BLaER1 treated with 17β-estradiol and CSF1 and Interleukin-3, amounts not matched to agents 10 nM and 100 nM (cell line): Measurements from ENCODE around the gene IRF2.
"Not testable (repeated sequence)": the region's sequence is repeated elsewhere in the genome, so short reads cannot be mapped to it uniquely, and the experiment has no call there.

ENCODE experiments used
- H3K27ac ChIP-seq, 11 experiments: shearing (Covaris generic); formaldehyde crosslinking; 2 replicates each; pipeline ENCODE4 v1.8.1; 2022
- H3K27me3 ChIP-seq, 11 experiments: shearing (Covaris generic); formaldehyde crosslinking; 2 replicates each; pipeline ENCODE4 v1.8.1; 2022
- H3K36me3 ChIP-seq, 11 experiments: shearing (Covaris generic); formaldehyde crosslinking; 2 replicates each; pipeline ENCODE4 v1.8.1; 2022
- H3K4me1 ChIP-seq, 10 experiments: shearing (Covaris generic); formaldehyde crosslinking; 2 replicates each; pipeline ENCODE4 v1.8.1; 2022
- H3K4me2 ChIP-seq, 11 experiments: shearing (Covaris generic); formaldehyde crosslinking; 2 replicates each; pipeline ENCODE4 v1.8.1; 2022
- H3K4me3 ChIP-seq, 10 experiments: shearing (Covaris generic); formaldehyde crosslinking; 2 replicates each; pipeline ENCODE4 v1.8.1; 2022
- H3K9ac ChIP-seq, 11 experiments: shearing (Covaris generic); formaldehyde crosslinking; 2 replicates each; pipeline ENCODE4 v1.8.1; 2022
- H3K9me3 ChIP-seq, 11 experiments: shearing (Covaris generic); formaldehyde crosslinking; replicated peaks in 1 of 11; 2 replicates each; pipeline ENCODE4 v1.8.1; 2022
- H4K20me1 ChIP-seq, 11 experiments: shearing (Covaris generic); formaldehyde crosslinking; 2 replicates each; pipeline ENCODE4 v1.8.1; 2022
- Cebpa-rat ChIP-seq, 11 experiments: shearing (Covaris generic); IDR thresholded peaks; 2 replicates each; pipeline ENCODE4 v1.8.1; 2022

IRF2 gene

GRCh38 chr4:184346682-184347081, 127.7 kb downstream of the IRF2 start:
- peaks cover 86 to 99% (median 93%) of the 10 kb centered on the region in 10 experiments for H3K4me1 ChIP-seq
- no peaks in the 10 kb centered on the region for H4K20me1 ChIP-seq
- H3K9ac ChIP-seq, result peak overlapping the region; percentile 79 to 89 (median 86)
- peaks cover 0 to 6% (median 0%) of the 10 kb centered on the region in 11 experiments; a peak in 3 of 22 replicates for H3K9me3 ChIP-seq
- peak overlapping the region; percentile 84 to 98 (median 96) for H3K4me2 ChIP-seq
- no peaks in the 10 kb centered on the region for H3K27me3 ChIP-seq
- no peaks in the 10 kb centered on the region for H3K36me3 ChIP-seq
- TF ChIP-seq Cebpa-rat (IDR thresholded peaks at IDR 0.05), result no peak
- H3K27ac ChIP-seq, result peak overlapping the region; percentile 88 to 97 (median 95)
- H3K4me3 ChIP-seq, result peak overlapping the region in 7 of 10 experiments; percentile 4 to 66 (median 62); a peak in 9 of 20 replicates

- H3K4me1 ChIP-seq, result peaks cover 84 to 98% (median 94%) of the 10 kb centered on the region in 10 experiments
- H3K27me3 ChIP-seq, H3K9me3 ChIP-seq, H3K4me3 ChIP-seq, H4K20me1 ChIP-seq, H3K36me3 ChIP-seq: not testable (repeated sequence)
- peak overlapping the region; percentile 84 to 98 (median 96) for H3K4me2 ChIP-seq
- TF ChIP-seq Cebpa-rat (IDR thresholded peaks at IDR 0.05), result peak in 1 of 11 experiments; percentile 16; a peak in 1 of 22 replicates
- peak overlapping the region; percentile 79 to 89 (median 86) for H3K9ac ChIP-seq
- H3K27ac ChIP-seq, result peak overlapping the region; percentile 88 to 97 (median 95)
These were observed 128.1 kb downstream of the IRF2 start for GRCh38 chr4:184346273-184346672.

DNA sequence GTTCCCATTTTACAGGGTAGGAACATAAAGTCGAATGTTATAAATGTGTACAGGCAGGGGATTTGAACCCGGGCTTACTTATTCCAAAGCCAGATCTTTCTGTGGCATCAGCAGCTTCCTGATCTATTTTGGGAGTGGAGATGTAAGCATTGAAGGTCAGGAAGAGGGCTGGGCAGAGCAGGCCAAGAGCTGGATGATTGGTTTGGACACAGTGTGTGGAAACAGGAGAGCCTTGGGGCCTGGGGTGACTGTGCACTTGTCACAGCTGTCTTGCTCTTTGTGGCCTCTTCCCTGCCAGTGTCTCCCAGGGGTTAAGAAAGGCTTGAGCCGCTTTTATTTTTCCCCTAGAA, 128.8 kb downstream of the IRF2 start:
- Histone ChIP-seq H3K9ac (peak overlapping the region; percentile 79 to 89 (median 86)), H3K4me1 (peaks cover 81 to 93% (median 90%) of the 10 kb centered on the region in 10 experiments), H3K4me2 (peak overlapping the region; percentile 84 to 98 (median 96))

GRCh38 chr4:184344899-184345572, 129.3 kb downstream of the IRF2 start:
- H4K20me1 ChIP-seq, result no peaks in the 10 kb centered on the region
- no peak for TF ChIP-seq Cebpa-rat (IDR thresholded peaks at IDR 0.05)
- no peaks in the 10 kb centered on the region for H3K27me3 ChIP-seq
- H3K27ac ChIP-seq, result peak overlapping the region; percentile 88 to 97 (median 95)
- H3K4me2 ChIP-seq, result peak overlapping the region; percentile 84 to 98 (median 96)
- peaks cover 76 to 88% (median 85%) of the 10 kb centered on the region in 10 experiments for H3K4me1 ChIP-seq
- H3K36me3 ChIP-seq, result peaks cover 0 to 12% (median 0%) of the 10 kb centered on the region in 11 experiments; a peak in 3 of 22 replicates
- H3K9me3 ChIP-seq, result no peaks in the 10 kb centered on the region
- H3K4me3 ChIP-seq, result 0 out of 20 replicates have a peak overlapping the region, but pooled peaks of 2 of the 10 experiments have one; percentile 4 to 18
- peak overlapping the region; percentile 79 to 89 (median 86); a peak in 21 of 22 replicates for H3K9ac ChIP-seq

More for the DNA sequence above, 128.8 kb downstream of the IRF2 start:
- no peaks in the 10 kb centered on the region for H3K27me3 ChIP-seq
- peak overlapping the region in 4 of 10 experiments; percentile 4 to 25 (median 16); a peak in 1 of 20 replicates for H3K4me3 ChIP-seq
- peaks cover 0 to 11% (median 0%) of the 10 kb centered on the region in 11 experiments; a peak in 3 of 22 replicates for H3K36me3 ChIP-seq
- H4K20me1 ChIP-seq, result no peaks in the 10 kb centered on the region
- H3K9me3 ChIP-seq, result no peaks in the 10 kb centered on the region
- peak overlapping the region; percentile 88 to 97 (median 95) for H3K27ac ChIP-seq
- TF ChIP-seq Cebpa-rat (IDR thresholded peaks at IDR 0.05), result no peak; a peak in 2 of 22 replicates

DNA sequence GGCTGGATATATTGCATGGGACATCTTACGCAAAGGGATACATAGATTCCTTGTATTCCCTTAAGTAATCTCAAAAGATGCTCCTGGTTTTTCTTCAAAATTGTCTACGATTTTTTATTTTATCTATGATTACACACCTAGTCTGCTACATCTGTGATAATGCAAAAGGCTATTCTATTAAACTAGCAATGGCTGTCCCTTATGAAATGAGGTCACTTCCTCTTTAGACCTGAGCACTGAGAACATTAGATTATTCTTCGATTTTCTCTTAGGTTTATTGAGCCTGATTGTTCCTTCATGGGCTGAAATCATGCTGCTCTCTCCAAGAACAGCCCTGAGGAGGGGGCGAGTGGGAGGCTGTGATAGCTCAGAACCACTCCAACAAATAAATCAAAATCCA, 129.9 kb downstream of the IRF2 start:
- Histone ChIP-seq H3K9me3 (peaks cover 0 to under 1% (median 0%) of the 10 kb centered on the region in 11 experiments; a peak in 1 of 22 replicates), H3K4me3 (peak overlapping the region in 3 of 10 experiments; percentile 57 to 64 (median 63); a peak in 2 of 20 replicates), H3K27me3 (no peaks in the 10 kb centered on the region), H4K20me1 (no peaks in the 10 kb centered on the region), H3K9ac (peak overlapping the region in 10 of 11 experiments; percentile 79 to 89 (median 86); a peak in 20 of 22 replicates), H3K4me1 (peaks cover 76 to 88% (median 81%) of the 10 kb centered on the region in 10 experiments), H3K27ac (peak overlapping the region; percentile 88 to 97 (median 95); a peak in 21 of 22 replicates), H3K36me3 (peaks cover 0 to 12% (median 0%) of the 10 kb centered on the region in 11 experiments; a peak in 3 of 22 replicates), H3K4me2 (peak overlapping the region; percentile 84 to 98 (median 96))
- TF ChIP-seq Cebpa-rat (IDR thresholded peaks at IDR 0.05), result no peak

GRCh38 chr4:184343502-184344177, 130.7 kb downstream of the IRF2 start:
- Histone ChIP-seq H3K36me3 (peaks cover 0 to 17% (median 0%) of the 10 kb centered on the region in 11 experiments; a peak in 4 of 22 replicates), H3K9me3 (peaks cover 0 to 8% (median 4%) of the 10 kb centered on the region in 11 experiments; a peak in 3 of 22 replicates), H3K27me3 (no peaks in the 10 kb centered on the region), H3K4me1 (peaks cover 71 to 87% (median 78%) of the 10 kb centered on the region in 10 experiments), H3K27ac (peak overlapping the region; percentile 41 to 97 (median 95); a peak in 21 of 22 replicates), H3K9ac (peak overlapping the region; percentile 77 to 89 (median 83)), H4K20me1 (no peaks in the 10 kb centered on the region), H3K4me3 (peak overlapping the region; percentile 57 to 73 (median 64)), H3K4me2 (peak overlapping the region; percentile 84 to 98 (median 96))
- TF ChIP-seq Cebpa-rat (IDR thresholded peaks at IDR 0.05), result no peak

DNA sequence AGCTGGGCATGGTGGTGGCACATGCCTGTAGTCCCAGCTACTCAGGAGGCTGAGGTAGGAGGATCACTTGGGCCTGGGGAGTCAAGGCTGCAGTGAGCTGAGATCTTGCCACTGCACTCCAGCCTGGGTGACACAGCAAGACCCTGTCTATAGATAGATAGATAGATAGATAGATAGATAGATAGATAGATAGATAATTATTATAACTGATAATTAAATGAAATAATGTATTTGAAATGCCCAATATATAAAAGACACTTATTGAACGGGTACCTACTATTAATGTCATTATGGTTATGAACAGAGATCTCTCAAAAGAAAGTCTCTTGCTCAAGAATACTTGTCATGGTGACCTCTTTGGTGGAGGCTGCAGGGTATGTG, 131.5 kb downstream of the IRF2 start:
- peak overlapping the region; percentile 77 to 89 (median 83) for H3K9ac ChIP-seq
- H3K36me3 ChIP-seq, result peaks cover 0 to 22% (median 7%) of the 10 kb centered on the region in 11 experiments; a peak in 13 of 22 replicates
- H3K4me2 ChIP-seq, result peak overlapping the region; percentile 84 to 98 (median 96)
- peak overlapping the region; percentile 57 to 73 (median 64) for H3K4me3 ChIP-seq
- H3K27ac ChIP-seq, result peak overlapping the region; percentile 41 to 97 (median 95); a peak in 21 of 22 replicates
- H3K4me1 ChIP-seq, result peaks cover 63 to 80% (median 71%) of the 10 kb centered on the region in 10 experiments
- not testable (repeated sequence) for H4K20me1 ChIP-seq, H3K27me3 ChIP-seq
- H3K9me3 ChIP-seq, result peaks cover 3 to 13% (median 10%) of the 10 kb centered on the region in 11 experiments; a peak in 19 of 22 replicates

- Histone ChIP-seq H3K4me3 (no peak overlapping the region; a peak in 1 of 20 replicates), H3K9me3 (peaks cover 6 to 19% (median 14%) of the 10 kb centered on the region in 11 experiments; a peak in 19 of 22 replicates), H3K27ac (peak overlapping the region in 7 of 11 experiments; percentile 89 to 97 (median 96); a peak in 12 of 22 replicates), H4K20me1 (no peaks in the 10 kb centered on the region), H3K9ac (no peak overlapping the region; a peak in 2 of 22 replicates), H3K4me2 (peak overlapping the region; percentile 84 to 98 (median 96); a peak in 21 of 22 replicates), H3K36me3 (peaks cover 0 to 28% (median 12%) of the 10 kb centered on the region in 11 experiments; a peak in 13 of 22 replicates), H3K27me3 (no peaks in the 10 kb centered on the region), H3K4me1 (peaks cover 57 to 74% (median 65%) of the 10 kb centered on the region in 10 experiments)
- TF ChIP-seq Cebpa-rat (IDR thresholded peaks at IDR 0.05), result no peak
These were observed 132.0 kb downstream of the IRF2 start for GRCh38 chr4:184342167-184342856.
